Measurements from ENCODE around the gene SEMA3E. TPM values are rescaled to one million over a fixed set of nuclear protein-coding genes. Genes with fewer than 3 reads are reported as not detected.

SEMA3E gene
- polyA plus RNA-seq, 1 experiment, result 0.06 TPM

DNA sequence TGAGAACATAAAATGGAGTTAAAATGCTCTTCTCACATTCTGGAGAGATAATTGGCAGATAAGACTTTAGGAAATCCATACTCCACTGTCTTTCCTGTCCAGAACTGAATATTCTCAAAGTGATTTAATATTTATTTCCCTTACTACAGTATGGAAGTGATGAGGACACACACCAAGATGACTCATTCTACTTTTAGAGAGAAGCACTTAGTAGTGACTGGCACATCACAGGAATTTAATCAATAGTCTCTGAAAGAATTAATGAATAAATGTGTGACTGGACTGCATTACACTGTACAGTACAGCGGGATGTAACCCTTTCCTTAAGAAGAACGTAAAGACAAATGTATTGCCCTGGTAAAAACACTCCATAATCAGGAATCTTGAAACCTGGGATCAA is 116.7 kb downstream of the SEMA3E start:
- Histone ChIP-seq H3K27ac (ENCODE audit: low read depth, low read length) (no peak overlapping the region), H3K27me3 (ENCODE audit: control insufficient read depth, insufficient read depth, low read length) (no peaks in the 10 kb centered on the region), H3K4me3 (ENCODE audit: low read depth, low read length) (no peak overlapping the region), H3K9me3 (ENCODE audit: control insufficient read depth, insufficient read depth, low read length) (no peaks in the 10 kb centered on the region)
- DNase-seq (ENCODE audit: low read depth, low spot score), result no peak
- CTCF ChIA-PET, result no interaction called here
- TF ChIP-seq, protein P1, sequence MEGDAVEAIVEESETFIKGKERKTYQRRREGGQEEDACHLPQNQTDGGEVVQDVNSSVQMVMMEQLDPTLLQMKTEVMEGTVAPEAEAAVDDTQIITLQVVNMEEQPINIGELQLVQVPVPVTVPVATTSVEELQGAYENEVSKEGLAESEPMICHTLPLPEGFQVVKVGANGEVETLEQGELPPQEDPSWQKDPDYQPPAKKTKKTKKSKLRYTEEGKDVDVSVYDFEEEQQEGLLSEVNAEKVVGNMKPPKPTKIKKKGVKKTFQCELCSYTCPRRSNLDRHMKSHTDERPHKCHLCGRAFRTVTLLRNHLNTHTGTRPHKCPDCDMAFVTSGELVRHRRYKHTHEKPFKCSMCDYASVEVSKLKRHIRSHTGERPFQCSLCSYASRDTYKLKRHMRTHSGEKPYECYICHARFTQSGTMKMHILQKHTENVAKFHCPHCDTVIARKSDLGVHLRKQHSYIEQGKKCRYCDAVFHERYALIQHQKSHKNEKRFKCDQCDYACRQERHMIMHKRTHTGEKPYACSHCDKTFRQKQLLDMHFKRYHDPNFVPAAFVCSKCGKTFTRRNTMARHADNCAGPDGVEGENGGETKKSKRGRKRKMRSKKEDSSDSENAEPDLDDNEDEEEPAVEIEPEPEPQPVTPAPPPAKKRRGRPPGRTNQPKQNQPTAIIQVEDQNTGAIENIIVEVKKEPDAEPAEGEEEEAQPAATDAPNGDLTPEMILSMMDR (IDR thresholded peaks at IDR 0.05; ENCODE audit: low read depth, low read length), result no peak
- POLR2A ChIA-PET, result no interaction called here

DNA sequence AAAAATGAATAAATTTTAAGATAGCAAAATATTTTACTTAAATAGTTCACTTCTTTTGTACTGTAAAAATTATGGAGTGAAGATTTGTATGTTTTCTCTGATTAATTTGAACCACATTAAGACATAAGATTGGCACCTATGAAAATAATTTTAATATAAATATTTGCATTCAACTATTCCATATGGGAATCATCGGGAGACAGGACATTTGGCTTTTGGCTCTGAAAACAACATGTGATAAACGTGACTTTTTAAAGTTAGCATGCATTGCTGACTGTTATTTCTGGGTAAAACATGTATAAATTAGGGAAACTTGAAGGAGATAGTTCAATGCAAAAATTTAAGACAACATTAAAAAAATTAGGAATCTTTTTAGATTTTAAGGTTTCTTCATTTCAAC is 117.2 kb downstream of the SEMA3E start:
- DNase-seq (ENCODE audit: low read depth, low spot score), result no peak
- ChIA-PET POLR2A (no interaction called here), CTCF (no interaction called here)
- TF ChIP-seq, protein P1 (IDR thresholded peaks at IDR 0.05; ENCODE audit: low read depth, low read length), result no peak
- no peak overlapping the region for H3K27ac ChIP-seq (ENCODE audit: low read depth, low read length)
- H3K9me3 ChIP-seq (ENCODE audit: control insufficient read depth, insufficient read depth, low read length), result no peaks in the 10 kb centered on the region
- H3K27me3 ChIP-seq (ENCODE audit: control insufficient read depth, insufficient read depth, low read length), result no peaks in the 10 kb centered on the region
- no peak overlapping the region for H3K4me3 ChIP-seq (ENCODE audit: low read depth, low read length)

GRCh38 chr7:83528925-83529423 is 120.0 kb downstream of the SEMA3E start:
- DNase-seq (ENCODE audit: low read depth, low spot score), result no peak
- no peak overlapping the region for H3K27ac ChIP-seq (ENCODE audit: low read depth, low read length)
- no peak overlapping the region for H3K4me3 ChIP-seq (ENCODE audit: low read depth, low read length)
- TF ChIP-seq, protein P1 (IDR thresholded peaks at IDR 0.05; ENCODE audit: low read depth, low read length), result no peak
- no peaks in the 10 kb centered on the region for H3K27me3 ChIP-seq (ENCODE audit: control insufficient read depth, insufficient read depth, low read length)
- H3K9me3 ChIP-seq (ENCODE audit: control insufficient read depth, insufficient read depth, low read length), result no peaks in the 10 kb centered on the region
- CTCF ChIA-PET, result interaction anchor here (0.6 kb wide), 1 partner anchor 95 kb away, joined by 3 read pairs; no protein-coding TSS in a partner anchor
- POLR2A ChIA-PET, result no interaction called here

- ChIA-PET POLR2A (interaction anchor here (0.9 kb wide), 1 partner anchor 26 kb away, joined by 3 read pairs; no protein-coding TSS in a partner anchor), CTCF (no interaction called here)
- no peak overlapping the region for H3K4me3 ChIP-seq (ENCODE audit: low read depth, low read length)
Measured at GRCh38 chr7:83524277-83525075, 124.5 kb downstream of the SEMA3E start.

GRCh38 chr7:83520726-83521125 is 128.2 kb downstream of the SEMA3E start:
- Histone ChIP-seq H3K27me3 (ENCODE audit: control insufficient read depth, insufficient read depth, low read length) (no peaks in the 10 kb centered on the region), H3K27ac (ENCODE audit: low read depth, low read length) (no peak overlapping the region), H3K4me3 (ENCODE audit: low read depth, low read length) (no peak overlapping the region), H3K9me3 (ENCODE audit: control insufficient read depth, insufficient read depth, low read length) (no peaks in the 10 kb centered on the region)
- ChIA-PET CTCF (no interaction called here), POLR2A (no interaction called here)
- DNase-seq (ENCODE audit: low read depth, low spot score), result no peak
- TF ChIP-seq, protein P1 (IDR thresholded peaks at IDR 0.05; ENCODE audit: low read depth, low read length), result no peak

More at GRCh38 chr7:83524277-83525075, 124.5 kb downstream of the SEMA3E start:
- Histone ChIP-seq H3K9me3 (ENCODE audit: control insufficient read depth, insufficient read depth, low read length) (no peaks in the 10 kb centered on the region), H3K27me3 (ENCODE audit: control insufficient read depth, insufficient read depth, low read length) (no peaks in the 10 kb centered on the region), H3K27ac (ENCODE audit: low read depth, low read length) (no peak overlapping the region)
- no peak for DNase-seq (ENCODE audit: low read depth, low spot score)
- TF ChIP-seq, protein P1 (IDR thresholded peaks at IDR 0.05; ENCODE audit: low read depth, low read length), result no peak

Data from AG04450 (cell line).